NCI-H2227 (cell line): Measurements from ENCODE around the gene UGT3A2.

Experiments used
- DNase-seq: peaks from one replicate; lab custom pipeline; 2025; ENCODE audit not compliant: unreplicated experiment; lab: John Stamatoyannopoulos, UW

UGT3A2 gene

GRCh38 chr5:36009698-36010097 lies 57.0 kb downstream of the UGT3A2 start:
- DNase-seq = no peak

- DNase-seq = no peak
Observed at GRCh38 chr5:36007366-36007765, 59.3 kb downstream of the UGT3A2 start.

DNA sequence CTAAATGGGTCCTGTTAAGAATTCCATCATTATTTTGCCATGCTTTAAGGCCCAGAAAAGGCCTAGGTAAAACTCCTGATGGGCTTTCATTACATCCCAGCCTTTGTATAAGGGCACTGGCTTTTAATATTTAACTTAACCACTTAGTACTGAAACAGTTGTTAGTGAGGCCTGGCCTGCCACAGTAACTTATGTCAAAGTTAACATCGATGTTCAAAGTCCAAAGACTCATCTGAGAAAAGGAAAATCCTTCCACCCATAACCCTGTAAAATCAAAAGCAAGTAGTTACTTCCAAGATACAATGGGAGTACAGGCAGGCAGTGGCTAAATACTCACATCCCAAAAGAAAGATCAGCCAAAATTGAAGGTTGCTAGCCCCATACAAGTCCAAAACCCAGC lies 60.5 kb downstream of the UGT3A2 start:
- DNase-seq = no peak

DNA sequence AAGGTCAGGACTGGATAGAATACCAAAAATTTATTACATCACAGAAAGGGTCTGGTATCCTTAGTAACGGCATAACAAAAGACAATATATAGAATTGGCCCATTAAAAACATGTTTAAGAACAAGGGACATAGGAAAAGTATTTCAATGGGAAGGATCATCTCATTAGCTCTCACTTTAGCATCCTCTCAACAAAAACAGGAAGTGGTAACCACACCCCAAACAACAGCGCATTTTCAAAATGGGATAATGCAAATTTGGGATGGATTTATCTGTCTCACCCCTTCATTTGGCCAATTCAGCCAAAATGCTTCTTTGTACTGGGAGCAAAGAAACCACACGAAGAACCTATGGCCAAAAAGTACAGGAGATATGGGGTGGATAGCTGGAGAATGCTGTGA lies 65.7 kb downstream of the UGT3A2 start:
- DNase-seq = no peak

DNA sequence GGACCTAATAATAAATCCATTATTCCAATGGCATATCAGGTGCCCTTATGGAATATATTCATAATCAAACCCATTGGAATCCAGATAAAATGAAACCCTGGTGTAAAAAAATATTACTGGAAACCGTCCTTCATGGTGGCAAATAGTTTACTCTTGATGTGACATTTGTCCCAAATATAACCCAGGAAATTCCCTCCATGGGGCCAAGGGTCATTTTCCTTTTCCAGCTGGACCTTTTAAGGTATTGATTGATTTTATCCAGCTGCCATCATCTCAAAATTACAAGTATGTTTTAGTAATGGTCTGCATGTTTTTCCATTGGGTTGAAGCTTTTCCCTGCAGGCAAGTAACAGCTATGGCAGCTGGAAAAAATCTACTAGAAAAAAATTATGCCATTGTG lies 67.1 kb downstream of the UGT3A2 start:
- DNase-seq = no peak

GRCh38 chr5:35996076-35996475 lies 70.6 kb downstream of the UGT3A2 start:
- DNase-seq = no peak

DNA sequence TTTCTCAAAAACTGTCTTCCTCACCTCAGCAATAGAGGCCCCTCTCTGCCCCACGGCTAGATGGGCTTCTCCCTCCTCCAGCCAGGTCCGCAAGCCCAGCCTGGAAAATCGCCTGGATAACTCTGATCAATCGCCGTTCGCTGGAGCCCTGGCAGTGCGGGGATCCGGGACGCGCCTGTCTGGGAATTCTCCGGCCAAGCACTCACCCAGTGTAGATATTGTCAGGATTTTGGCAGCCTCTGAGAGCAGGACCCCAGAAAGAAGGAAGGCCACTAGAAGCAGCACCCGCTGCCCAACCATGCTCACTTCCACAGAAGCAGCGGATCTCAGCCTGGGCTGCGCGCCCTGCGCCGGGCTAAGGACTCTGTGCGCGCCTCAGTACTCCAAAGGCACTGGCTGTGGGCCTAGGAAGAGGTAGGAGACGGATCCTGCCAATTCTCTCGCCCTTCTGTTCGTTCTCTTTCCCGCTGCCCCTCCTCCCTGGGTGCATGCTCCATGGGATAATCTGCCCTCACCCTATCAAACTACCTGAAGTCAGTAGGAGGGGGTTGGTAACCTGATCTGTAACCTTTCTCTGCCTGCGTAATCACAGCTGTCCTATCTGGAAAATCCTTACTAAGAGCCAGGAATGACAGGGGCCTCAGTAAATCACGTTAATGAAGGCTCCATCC lies 75.6 kb downstream of the UGT3A2 start, which contains the start of gene UGT3A1:
Gene UGT3A1 (minus strand): TSS at position 450 of the 671 bp plus-strand sequence. CDS start 150 bp downstream, at position 300.
- no peak for DNase-seq

GRCh38 chr5:35990520-35990919 lies 76.2 kb downstream of the UGT3A2 start:
- no peak for DNase-seq

DNA sequence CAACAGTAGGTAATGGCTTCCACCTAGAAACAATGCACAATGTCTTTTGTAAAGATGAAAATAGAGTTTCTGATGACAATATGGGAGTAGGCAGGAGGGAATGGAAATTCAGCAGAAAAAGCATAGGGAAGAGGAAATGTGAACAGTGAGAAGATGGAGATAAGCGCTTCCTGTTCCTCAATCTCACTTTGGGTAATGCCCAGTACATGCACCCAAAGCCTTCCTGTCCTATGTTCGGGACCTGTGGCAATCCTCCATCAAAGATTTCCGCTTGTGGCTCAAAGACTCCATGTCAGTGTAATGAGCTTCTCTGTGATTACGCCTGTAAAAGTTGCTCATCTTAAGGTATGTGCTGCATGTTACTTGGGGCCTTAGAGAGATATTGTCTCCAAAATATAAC lies 78.2 kb downstream of the UGT3A2 start:
- DNase-seq = no peak

GRCh38 chr5:35987776-35988175 lies 78.9 kb downstream of the UGT3A2 start:
- DNase-seq = no peak
